ENCODE results near the gene TRIM65.
"Not testable (repeated sequence)": the region's sequence is repeated elsewhere in the genome, so short reads cannot be mapped to it uniquely, and the experiment has no call there.

DNA sequence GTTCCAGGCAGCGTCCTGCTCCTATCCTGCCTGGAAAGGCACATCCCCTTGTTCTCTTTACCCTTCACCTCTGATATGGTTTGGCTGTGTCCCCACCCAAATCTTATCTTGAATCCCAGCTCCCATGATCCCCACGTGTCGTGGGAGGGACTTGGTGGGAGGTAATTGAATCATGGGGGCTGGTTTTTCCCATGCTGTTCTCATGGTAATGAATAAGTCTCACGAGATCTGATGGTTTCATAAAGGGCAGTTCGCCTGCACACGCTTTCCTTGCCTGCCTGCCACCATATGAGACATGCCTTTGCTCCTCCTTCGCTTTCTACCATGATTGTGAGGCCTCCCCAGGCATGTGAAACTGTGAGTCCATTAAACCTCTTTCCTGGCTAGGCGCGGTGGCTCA, 10.9 kb downstream of the TRIM65 start:
- TF ChIP-seq, protein P1, sequence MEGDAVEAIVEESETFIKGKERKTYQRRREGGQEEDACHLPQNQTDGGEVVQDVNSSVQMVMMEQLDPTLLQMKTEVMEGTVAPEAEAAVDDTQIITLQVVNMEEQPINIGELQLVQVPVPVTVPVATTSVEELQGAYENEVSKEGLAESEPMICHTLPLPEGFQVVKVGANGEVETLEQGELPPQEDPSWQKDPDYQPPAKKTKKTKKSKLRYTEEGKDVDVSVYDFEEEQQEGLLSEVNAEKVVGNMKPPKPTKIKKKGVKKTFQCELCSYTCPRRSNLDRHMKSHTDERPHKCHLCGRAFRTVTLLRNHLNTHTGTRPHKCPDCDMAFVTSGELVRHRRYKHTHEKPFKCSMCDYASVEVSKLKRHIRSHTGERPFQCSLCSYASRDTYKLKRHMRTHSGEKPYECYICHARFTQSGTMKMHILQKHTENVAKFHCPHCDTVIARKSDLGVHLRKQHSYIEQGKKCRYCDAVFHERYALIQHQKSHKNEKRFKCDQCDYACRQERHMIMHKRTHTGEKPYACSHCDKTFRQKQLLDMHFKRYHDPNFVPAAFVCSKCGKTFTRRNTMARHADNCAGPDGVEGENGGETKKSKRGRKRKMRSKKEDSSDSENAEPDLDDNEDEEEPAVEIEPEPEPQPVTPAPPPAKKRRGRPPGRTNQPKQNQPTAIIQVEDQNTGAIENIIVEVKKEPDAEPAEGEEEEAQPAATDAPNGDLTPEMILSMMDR (conservative IDR thresholded peaks at IDR 0.05), result not testable (repeated sequence)
- not testable (repeated sequence) for TF ChIP-seq ZFX (IDR thresholded peaks at IDR 0.05)

All from C4-2B (cell line).